Hepatocyte (in vitro differentiated cells): Measurements from ENCODE around the gene ALOX15.

ENCODE experiments used
- EZH2 ChIP-seq: fragments of 200-600 bp; sonication (generic); IDR thresholded peaks from 2 replicates; pipeline ENCODE4 v1.6.1; 2016; ENCODE audit warnings: antibody characterized with exemption, mild to moderate bottlenecking, borderline replicate concordance
- EZH2phosphoT487 ChIP-seq: fragments of 200-600 bp; sonication (generic); IDR thresholded peaks from one replicate; pipeline ENCODE4 v1.6.1; 2018; ENCODE audit warnings: antibody characterized with exemption, mild to moderate bottlenecking, low read depth, moderate library complexity; ENCODE audit not compliant: unreplicated experiment, severe bottlenecking
- TF ChIP-seq, protein P1 (sequence below): fragments of 200-600 bp; sonication (generic); IDR thresholded peaks from 2 replicates; pipeline ENCODE4 v1.5.1; 2016; ENCODE audit warnings: antibody characterized with exemption, mild to moderate bottlenecking; ENCODE audit not compliant: poor library complexity

DNA sequence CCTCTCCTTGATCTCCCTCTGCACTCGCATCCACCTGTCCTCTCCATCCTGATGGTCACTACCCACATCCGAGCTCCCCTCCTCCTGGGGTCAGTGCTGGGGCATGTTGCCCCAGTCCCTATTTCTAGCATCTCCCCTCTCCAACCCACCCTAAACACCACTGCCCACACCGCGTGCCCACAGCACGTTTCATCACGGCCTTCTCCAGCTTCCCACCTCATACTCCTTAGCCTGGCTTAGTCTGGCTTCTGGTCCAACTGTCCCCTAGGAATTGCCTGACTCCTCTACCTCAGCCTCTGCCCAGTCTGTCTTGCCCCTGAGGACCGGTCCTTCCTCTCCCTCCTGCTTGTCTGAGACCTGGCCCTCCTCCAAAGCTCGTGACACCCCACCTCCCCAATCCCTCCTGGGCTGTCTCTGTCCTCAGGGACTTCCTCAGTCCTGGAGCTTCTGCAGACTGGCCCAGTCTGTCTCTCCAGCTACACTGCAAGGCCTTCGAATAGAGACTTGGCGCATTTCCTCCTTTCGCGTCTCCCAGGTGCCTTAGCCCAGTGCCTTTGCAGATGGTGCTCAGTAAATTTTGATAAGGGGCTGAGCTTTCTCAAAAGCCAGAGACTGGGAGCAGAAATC lies 4.9 kb downstream of the ALOX15 start:
- TF ChIP-seq, protein P1, sequence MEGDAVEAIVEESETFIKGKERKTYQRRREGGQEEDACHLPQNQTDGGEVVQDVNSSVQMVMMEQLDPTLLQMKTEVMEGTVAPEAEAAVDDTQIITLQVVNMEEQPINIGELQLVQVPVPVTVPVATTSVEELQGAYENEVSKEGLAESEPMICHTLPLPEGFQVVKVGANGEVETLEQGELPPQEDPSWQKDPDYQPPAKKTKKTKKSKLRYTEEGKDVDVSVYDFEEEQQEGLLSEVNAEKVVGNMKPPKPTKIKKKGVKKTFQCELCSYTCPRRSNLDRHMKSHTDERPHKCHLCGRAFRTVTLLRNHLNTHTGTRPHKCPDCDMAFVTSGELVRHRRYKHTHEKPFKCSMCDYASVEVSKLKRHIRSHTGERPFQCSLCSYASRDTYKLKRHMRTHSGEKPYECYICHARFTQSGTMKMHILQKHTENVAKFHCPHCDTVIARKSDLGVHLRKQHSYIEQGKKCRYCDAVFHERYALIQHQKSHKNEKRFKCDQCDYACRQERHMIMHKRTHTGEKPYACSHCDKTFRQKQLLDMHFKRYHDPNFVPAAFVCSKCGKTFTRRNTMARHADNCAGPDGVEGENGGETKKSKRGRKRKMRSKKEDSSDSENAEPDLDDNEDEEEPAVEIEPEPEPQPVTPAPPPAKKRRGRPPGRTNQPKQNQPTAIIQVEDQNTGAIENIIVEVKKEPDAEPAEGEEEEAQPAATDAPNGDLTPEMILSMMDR = no peak
- TF ChIP-seq EZH2 (no peak), EZH2phosphoT487 (no peak)
